NCI-H2227 treated with DMSO at 0.1 percent for 48 hours (cell line): ENCODE data around the gene PSRC1.
"Not testable (repeated sequence)": the region's sequence is repeated elsewhere in the genome, so short reads cannot be mapped to it uniquely, and the experiment has no call there.

Experiments
- DNase-seq: peaks from one replicate; lab custom pipeline; 2025; lab: John Stamatoyannopoulos, UW

Gene PSRC1

GRCh38 chr1:109295712-109296415, 12.9 kb upstream of the PSRC1 start:
- DNase-seq, result no peak

GRCh38 chr1:109294481-109294880, 11.5 kb upstream of the PSRC1 start:
- DNase-seq, result no peak

GRCh38 chr1:109293026-109293425, 10.1 kb upstream of the PSRC1 start:
- DNase-seq, result no peak

- no peak for DNase-seq
Measured at GRCh38 chr1:109292364-109292763, 9.4 kb upstream of the PSRC1 start.

- DNase-seq, result no peak
Measured at GRCh38 chr1:109290998-109291397, 8.1 kb upstream of the PSRC1 start.

GRCh38 chr1:109290137-109290536, 7.2 kb upstream of the PSRC1 start:
- DNase-seq, result no peak

GRCh38 chr1:109286762-109287161, 3.8 kb upstream of the PSRC1 start:
- not testable (repeated sequence) for DNase-seq

GRCh38 chr1:109283748-109284600, 1.0 kb upstream of the PSRC1 start:
- no peak for DNase-seq

GRCh38 chr1:109282497-109282951, 421 bp downstream of the PSRC1 start:
- DNase-seq, result no peak

GRCh38 chr1:109281680-109282496, 1.1 kb downstream of the PSRC1 start:
- DNase-seq, result no peak

GRCh38 chr1:109280862-109281261, 2.1 kb downstream of the PSRC1 start:
- no peak for DNase-seq

- DNase-seq, result no peak
Measured at GRCh38 chr1:109279615-109280278, 3.2 kb downstream of the PSRC1 start.

- DNase-seq, result peak; percentile 46
Measured at GRCh38 chr1:109277434-109278204, 5.3 kb downstream of the PSRC1 start.

GRCh38 chr1:109275706-109276345, 7.1 kb downstream of the PSRC1 start:
- DNase-seq, result no peak

- peak; percentile 31 for DNase-seq
Measured at GRCh38 chr1:109274533-109275476, 8.1 kb downstream of the PSRC1 start.

GRCh38 chr1:109273570-109274288, 9.2 kb downstream of the PSRC1 start:
- DNase-seq, result no peak

GRCh38 chr1:109272831-109273547, 10.0 kb downstream of the PSRC1 start:
- no peak for DNase-seq
